ENCODE results near the gene FAM229B.

GRCh38 chr6:112044196-112044595, 43.2 kb upstream of the FAM229B start:
- TF ChIP-seq EZH2 (IDR thresholded peaks at IDR 0.05) = no peak
- TF ChIP-seq CTCF (IDR thresholded peaks at IDR 0.05) = no peak

Data from neural progenitor cell (in vitro differentiated cells).